CD4-positive, alpha-beta T cell treated with Interferon alpha-2 for 1 hour (primary cell): ENCODE data around the gene GALNT18.

Source experiments
- DNase-seq, 2 donors: peaks; one replicate each; pipeline ENCODE4 v3.0.0-alpha.2; 2020 to 2022

GALNT18 gene

GRCh38 chr11:11561991-11562390 is 59.8 kb downstream of the GALNT18 start:
- DNase-seq: no peak

GRCh38 chr11:11558826-11559225 is 63.0 kb downstream of the GALNT18 start:
- DNase-seq: no peak

- DNase-seq: no peak
These were observed 63.4 kb downstream of the GALNT18 start for GRCh38 chr11:11558396-11558795.

GRCh38 chr11:11555208-11555607 is 66.6 kb downstream of the GALNT18 start:
- no peak for DNase-seq

GRCh38 chr11:11553573-11553972 is 68.2 kb downstream of the GALNT18 start:
- no peak for DNase-seq

GRCh38 chr11:11552529-11553087 is 69.2 kb downstream of the GALNT18 start:
- no peak for DNase-seq

- DNase-seq: no peak
These were observed 71.3 kb downstream of the GALNT18 start for GRCh38 chr11:11550534-11550933.

GRCh38 chr11:11545285-11546275 is 76.2 kb downstream of the GALNT18 start:
- no peak for DNase-seq

- no peak for DNase-seq
These were observed 78.1 kb downstream of the GALNT18 start for GRCh38 chr11:11543656-11544055.

GRCh38 chr11:11540157-11540556 is 81.6 kb downstream of the GALNT18 start:
- DNase-seq: no peak

- no peak for DNase-seq
These were observed 83.4 kb downstream of the GALNT18 start for GRCh38 chr11:11538277-11538960.

- no peak for DNase-seq
These were observed 83.9 kb downstream of the GALNT18 start for GRCh38 chr11:11537871-11538270.

- no peak for DNase-seq
These were observed 84.4 kb downstream of the GALNT18 start for GRCh38 chr11:11537372-11537771.

- no peak for DNase-seq
These were observed 85.2 kb downstream of the GALNT18 start for GRCh38 chr11:11536650-11537049.

- DNase-seq: no peak
These were observed 86.2 kb downstream of the GALNT18 start for GRCh38 chr11:11535611-11536010.

- no peak for DNase-seq
These were observed 86.8 kb downstream of the GALNT18 start for GRCh38 chr11:11534981-11535380.

- no peak for DNase-seq
These were observed 88.1 kb downstream of the GALNT18 start for GRCh38 chr11:11533751-11534150.

GRCh38 chr11:11533057-11533456 is 88.7 kb downstream of the GALNT18 start:
- no peak for DNase-seq

- no peak for DNase-seq
These were observed 89.2 kb downstream of the GALNT18 start for GRCh38 chr11:11532574-11532973.

- DNase-seq: no peak
These were observed 90.5 kb downstream of the GALNT18 start for GRCh38 chr11:11531131-11531908.

- no peak for DNase-seq
These were observed 92.8 kb downstream of the GALNT18 start for GRCh38 chr11:11528986-11529385.

- no peak for DNase-seq
These were observed 96.5 kb downstream of the GALNT18 start for GRCh38 chr11:11525283-11525682.
